ENCODE data around the gene NCOA1. TPM values are rescaled to one million over a fixed set of nuclear protein-coding genes. Genes with fewer than 3 reads are reported as not detected.

The NCOA1 gene
- total RNA-seq, 2 donors from 2014 or later = 20.1 to 22.6 TPM

- Histone ChIP-seq H3K27me3 (ENCODE audit: control insufficient read depth, insufficient read depth, low read length, poor library complexity, severe bottlenecking) (peaks cover 20% of the 10 kb centered on the region), H3K27ac (ENCODE audit: low read depth, low read length) (no peak overlapping the region), H3K4me1 (ENCODE audit: control insufficient read depth, insufficient read depth, low read length) (no peaks in the 10 kb centered on the region), H3K36me3 (ENCODE audit: control insufficient read depth, insufficient read depth, low read length) (no peaks in the 10 kb centered on the region), H3K9ac (ENCODE audit: extremely low read depth, low read length, poor library complexity, severe bottlenecking) (no peak overlapping the region), H3K4me3 (ENCODE audit: low read length) (no peak overlapping the region), H3K9me3 (ENCODE audit: control insufficient read depth, low read length) (no peaks in the 10 kb centered on the region)
- Mint-ChIP-seq H3K4me1 (peaks cover 6% of the 10 kb centered on the region), H3K9me3 (no peaks in the 10 kb centered on the region), H3K36me3 (ENCODE audit: low read depth) (no peaks in the 10 kb centered on the region), H3K4me3 (no peak overlapping the region), H3K27me3 (ENCODE audit: insufficient read depth) (peaks cover 21% of the 10 kb centered on the region), H3K27ac (no peak overlapping the region)
- no peak for TF ChIP-seq CTCF (conservative IDR thresholded peaks at IDR 0.05)
- WGBS, 2 experiments (ENCODE audit: insufficient coverage in 1 of 2, insufficient read length in 1 of 2) = 60 to 74% methylated on average over 3 to 4 of the region's 5 CpGs
- DNase-seq = no peak
Measured at GRCh38 chr2:24471662-24472061, 19.4 kb upstream of the NCOA1 start.

GRCh38 chr2:24472416-24472815 is 18.6 kb upstream of the NCOA1 start:
- WGBS, 2 experiments (ENCODE audit: insufficient coverage in 1 of 2, insufficient read length in 1 of 2) = 100% methylated on average over 1 of the region's 1 CpG; no CpG with 5 or more reads in 1 of the 2 experiments

GRCh38 chr2:24473626-24474025 is 17.4 kb upstream of the NCOA1 start:
- TF ChIP-seq CTCF (conservative IDR thresholded peaks at IDR 0.05) = no peak
- Histone ChIP-seq H3K27me3 (ENCODE audit: control insufficient read depth, insufficient read depth, low read length, poor library complexity, severe bottlenecking) (peaks cover 10% of the 10 kb centered on the region), H3K9me3 (ENCODE audit: control insufficient read depth, low read length) (no peaks in the 10 kb centered on the region), H3K4me1 (ENCODE audit: control insufficient read depth, insufficient read depth, low read length) (no peaks in the 10 kb centered on the region), H3K27ac (ENCODE audit: low read depth, low read length) (no peak overlapping the region), H3K4me3 (ENCODE audit: low read length) (no peak overlapping the region), H3K9ac (ENCODE audit: extremely low read depth, low read length, poor library complexity, severe bottlenecking) (no peak overlapping the region), H3K36me3 (ENCODE audit: control insufficient read depth, insufficient read depth, low read length) (no peaks in the 10 kb centered on the region)
- Mint-ChIP-seq H3K36me3 (ENCODE audit: low read depth) (no peaks in the 10 kb centered on the region), H3K9me3 (no peaks in the 10 kb centered on the region), H3K4me3 (no peak overlapping the region), H3K4me1 (peaks cover 5% of the 10 kb centered on the region), H3K27me3 (ENCODE audit: insufficient read depth) (peaks cover 14% of the 10 kb centered on the region), H3K27ac (no peak overlapping the region)
- DNase-seq = no peak

More at GRCh38 chr2:24472416-24472815, 18.6 kb upstream of the NCOA1 start:
- no peak for DNase-seq
- Histone ChIP-seq H3K9ac (ENCODE audit: extremely low read depth, low read length, poor library complexity, severe bottlenecking) (no peak overlapping the region), H3K9me3 (ENCODE audit: control insufficient read depth, low read length) (no peaks in the 10 kb centered on the region), H3K4me1 (ENCODE audit: control insufficient read depth, insufficient read depth, low read length) (no peaks in the 10 kb centered on the region), H3K27ac (ENCODE audit: low read depth, low read length) (no peak overlapping the region), H3K27me3 (ENCODE audit: control insufficient read depth, insufficient read depth, low read length, poor library complexity, severe bottlenecking) (peaks cover 20% of the 10 kb centered on the region), H3K36me3 (ENCODE audit: control insufficient read depth, insufficient read depth, low read length) (no peaks in the 10 kb centered on the region), H3K4me3 (ENCODE audit: low read length) (no peak overlapping the region)
- H3K27me3 Mint-ChIP-seq (ENCODE audit: insufficient read depth) = peaks cover 17% of the 10 kb centered on the region
- no peaks in the 10 kb centered on the region for H3K36me3 Mint-ChIP-seq (ENCODE audit: low read depth)
- no peaks in the 10 kb centered on the region for H3K9me3 Mint-ChIP-seq
- no peaks in the 10 kb centered on the region for H3K4me1 Mint-ChIP-seq
- no peak overlapping the region for H3K4me3 Mint-ChIP-seq
- TF ChIP-seq CTCF (conservative IDR thresholded peaks at IDR 0.05) = no peak
- H3K27ac Mint-ChIP-seq = no peak overlapping the region

All from endodermal cell (in vitro differentiated cells).